H9 (cell line): ENCODE data around the gene SCN3A. TPM values are rescaled to one million over a fixed set of nuclear protein-coding genes. Genes with fewer than 3 reads are reported as not detected.
A peak's percentile ranks its signal among the peaks of the same experiment; 100 is the strongest.

ENCODE experiments used
- DNase-seq: peaks from one replicate; pipeline ENCODE4 v3.0.0-alpha.2; 2017
- H2AFZ ChIP-seq: one replicate; pipeline ENCODE4 v1.6.1; 2013; ENCODE audit warnings: mild to moderate bottlenecking, low read length, control low read depth, moderate library complexity
- H2AK5ac ChIP-seq: 2 replicates; pipeline ENCODE4 v1.6.1; 2013; ENCODE audit warnings: low read length, control low read depth, mixed read lengths; ENCODE audit not compliant: insufficient read length
- H2BK120ac ChIP-seq: one replicate; pipeline ENCODE4 v1.6.1; 2013; ENCODE audit warnings: low read depth, mild to moderate bottlenecking, low read length, control low read depth, inconsistent platforms; ENCODE audit not compliant: poor library complexity, severe bottlenecking
- H2BK12ac ChIP-seq: 2 replicates; pipeline ENCODE4 v1.6.1; 2013; ENCODE audit warnings: low read length, control low read depth, mixed read lengths, low read depth; ENCODE audit not compliant: insufficient read length
- H2BK15ac ChIP-seq: 2 replicates; pipeline ENCODE4 v1.6.1; 2013; ENCODE audit warnings: low read depth, low read length, control low read depth
- H2BK20ac ChIP-seq: one replicate; pipeline ENCODE4 v1.6.1; 2013; ENCODE audit warnings: low read depth, mild to moderate bottlenecking, low read length, control low read depth, inconsistent platforms; ENCODE audit not compliant: poor library complexity, severe bottlenecking
- H2BK5ac ChIP-seq: 2 replicates; pipeline ENCODE4 v1.6.1; 2013; ENCODE audit warnings: low read length, control low read depth, mixed read lengths; ENCODE audit not compliant: insufficient read length
- H3K14ac ChIP-seq: 2 replicates; pipeline ENCODE4 v1.6.1; 2013; ENCODE audit warnings: low read length, control low read depth; ENCODE audit not compliant: insufficient read depth
- H3K18ac ChIP-seq: 2 replicates; pipeline ENCODE4 v1.6.1; 2013; ENCODE audit warnings: low read depth, mild to moderate bottlenecking, mixed read lengths, low read length, control low read depth; ENCODE audit not compliant: insufficient read length
- H3K23ac ChIP-seq: 2 replicates; pipeline ENCODE4 v1.6.1; 2013; ENCODE audit warnings: low read length, control low read depth, mixed read lengths, low read depth; ENCODE audit not compliant: insufficient read length
- H3K23me2 ChIP-seq: 2 replicates; pipeline ENCODE4 v1.6.1; 2013; ENCODE audit warnings: low read depth, mild to moderate bottlenecking, mixed read lengths, low read length, control low read depth; ENCODE audit not compliant: insufficient read length, poor library complexity, severe bottlenecking
- H3K27ac ChIP-seq: 2 replicates; pipeline ENCODE4 v1.5.1; 2013; ENCODE audit warnings: low read length, control low read depth, mixed read lengths, low read depth; ENCODE audit not compliant: insufficient read length
- H3K27me3 ChIP-seq: 2 replicates; pipeline ENCODE4 v1.6.1; 2013; ENCODE audit warnings: low read length, control low read depth, inconsistent platforms; ENCODE audit not compliant: insufficient read depth
- H3K4ac ChIP-seq: 2 replicates; pipeline ENCODE4 v1.6.1; 2013; ENCODE audit warnings: low read depth, mild to moderate bottlenecking, control low read depth, inconsistent platforms, low read length, moderate library complexity
- H3K4me1 ChIP-seq: 2 replicates; pipeline ENCODE4 v1.6.1; 2013; ENCODE audit warnings: low read length, control low read depth, inconsistent platforms; ENCODE audit not compliant: insufficient read depth
- H3K4me2 ChIP-seq: 2 replicates; pipeline ENCODE4 v1.6.1; 2013; ENCODE audit warnings: low read length, control low read depth, mixed read lengths; ENCODE audit not compliant: insufficient read length, insufficient read depth
- H3K56ac ChIP-seq: 2 replicates; pipeline ENCODE4 v1.6.1; 2013; ENCODE audit warnings: low read depth, mild to moderate bottlenecking, mixed read lengths, low read length, control low read depth; ENCODE audit not compliant: insufficient read length
- H3K79me1 ChIP-seq: 2 replicates; pipeline ENCODE4 v1.6.1; 2013; ENCODE audit warnings: low read depth, mild to moderate bottlenecking, moderate library complexity, low read length, control low read depth, inconsistent platforms; ENCODE audit not compliant: insufficient read depth, poor library complexity, severe bottlenecking
- H3K79me2 ChIP-seq: 2 replicates; pipeline ENCODE4 v1.6.1; 2013; ENCODE audit warnings: low read length, control low read depth, inconsistent platforms; ENCODE audit not compliant: insufficient read depth
- H3K9ac ChIP-seq: 2 replicates; pipeline ENCODE4 v1.6.1; 2013; ENCODE audit warnings: low read length, control low read depth, mixed read lengths; ENCODE audit not compliant: insufficient read length; ENCODE audit errors: extremely low read depth
- H3K9me3 ChIP-seq: one replicate; pipeline ENCODE4 v1.6.1; 2013; ENCODE audit warnings: low read depth, low read length, inconsistent platforms; ENCODE audit not compliant: control insufficient read depth
- H3T11ph ChIP-seq: one replicate; pipeline ENCODE4 v1.6.1; 2013; ENCODE audit warnings: mild to moderate bottlenecking, low read length, control low read depth, inconsistent platforms
- H4K20me1 ChIP-seq: one replicate; pipeline ENCODE4 v1.6.1; 2013; ENCODE audit not compliant: control insufficient read depth, insufficient read length, insufficient read depth
- H4K5ac ChIP-seq: 2 replicates; pipeline ENCODE4 v1.6.1; 2013; ENCODE audit warnings: low read depth, mild to moderate bottlenecking, mixed read lengths, low read length, control low read depth; ENCODE audit not compliant: insufficient read length
- H4K8ac ChIP-seq: replicated peaks from 2 replicates; pipeline ENCODE4 v1.6.1; 2013; ENCODE audit warnings: low read length, control low read depth, mixed read lengths, low read depth; ENCODE audit not compliant: insufficient read length
- H4K91ac ChIP-seq: 2 replicates; pipeline ENCODE4 v1.6.1; 2013; ENCODE audit warnings: low read depth, mild to moderate bottlenecking, moderate library complexity, mixed read lengths, low read length, control low read depth; ENCODE audit not compliant: insufficient read length
- H3K27ac Mint-ChIP-seq, 3 experiments: 2 replicates in 2 of 3; 3 replicates in 1 of 3; pipeline ENCODE4 v1.8.0; 2020 to 2021; ENCODE audit warnings: mixed read lengths in 3 of 3, mild to moderate bottlenecking in 1 of 3, moderate library complexity in 1 of 3
- H3K27me3 Mint-ChIP-seq: 2 replicates; pipeline ENCODE4 v1.8.0; 2021; ENCODE audit warnings: low read depth, mild to moderate bottlenecking, moderate library complexity, mixed read lengths
- H3K36me3 Mint-ChIP-seq, 3 experiments: 2 replicates in 2 of 3; 3 replicates in 1 of 3; pipeline ENCODE4 v1.8.0; 2020 to 2021; ENCODE audit warnings: low read depth in 3 of 3, mixed read lengths in 3 of 3; ENCODE audit not compliant: insufficient read depth in 1 of 3
- H3K4me1 Mint-ChIP-seq, 2 experiments: 2 replicates each; pipeline ENCODE4 v1.8.0; 2020; ENCODE audit warnings: mixed read lengths in 2 of 2
- H3K4me3 Mint-ChIP-seq, 2 experiments: 2 replicates in 1 of 2; 3 replicates in 1 of 2; pipeline ENCODE4 v1.8.0; 2020 to 2021; ENCODE audit warnings: mild to moderate bottlenecking in 2 of 2, mixed read lengths in 2 of 2, moderate library complexity in 1 of 2
- H3K9me3 Mint-ChIP-seq, 2 experiments: 2 replicates in 1 of 2; 3 replicates in 1 of 2; pipeline ENCODE4 v1.8.0; 2020; ENCODE audit warnings: mild to moderate bottlenecking in 2 of 2, mixed read lengths in 2 of 2, moderate library complexity in 1 of 2
- CTCF ChIP-seq: fragments of 200-600 bp; sonication (generic); conservative IDR thresholded peaks from 3 replicates; pipeline ENCODE4 v1.8.0; 2021; ENCODE audit warnings: antibody characterized with exemption, mild to moderate bottlenecking
- WGBS: extraction: QIAGEN DNeasy Blood & Tissue Kit; methylation state at CpG from one replicate; pipeline ENCODE4 v1.1.7; 2013; ENCODE audit warnings: missing lambda C conversion rate, low lambda C conversion rate, mixed read lengths; ENCODE audit not compliant: insufficient read length; ENCODE audit errors: extremely low coverage; 5-methylcytosine and 5-hydroxymethylcytosine counted together
- total RNA-seq: library from RNA; stranded (reverse); gene quantifications from 2 replicates; pipeline ENCODE4 v1.2.1, GENCODE V29; 2021

Gene SCN3A
- total RNA-seq, 1 experiment from 2014 or later = not detected

GRCh38 chr2:165058476-165059265 is 145.2 kb downstream of the SCN3A start:
- Histone ChIP-seq H4K5ac (no peak overlapping the region), H2AFZ (peak overlapping the region; percentile 2), H2BK20ac (no peak overlapping the region), H3K56ac (no peak overlapping the region), H2AK5ac (no peak overlapping the region), H2BK15ac (no peak overlapping the region), H2BK120ac (no peak overlapping the region), H4K8ac (no peak overlapping the region), H3K23ac (no peak overlapping the region), H3K79me2 (no peaks in the 10 kb centered on the region), H4K20me1 (no peaks in the 10 kb centered on the region), H3K27me3 (no peaks in the 10 kb centered on the region), H3K79me1 (no peaks in the 10 kb centered on the region), H3K4me1 (no peaks in the 10 kb centered on the region), H3K9ac (no peak overlapping the region), H2BK5ac (no peak overlapping the region), H3K23me2 (no peaks in the 10 kb centered on the region), H3T11ph (no peak overlapping the region), H2BK12ac (no peak overlapping the region), H3K4me2 (no peak overlapping the region), H4K91ac (no peak overlapping the region), H3K4ac (no peak overlapping the region), H3K27ac (no peak overlapping the region), H3K14ac (no peak overlapping the region), H3K9me3 (no peaks in the 10 kb centered on the region), H3K18ac (no peak overlapping the region)
- Mint-ChIP-seq H3K27me3 (no peaks in the 10 kb centered on the region), H3K4me3 (no peak overlapping the region), H3K9me3 (no peaks in the 10 kb centered on the region), H3K4me1 (no peaks in the 10 kb centered on the region), H3K36me3 (no peaks in the 10 kb centered on the region), H3K27ac (no peak overlapping the region)
- no peak for TF ChIP-seq CTCF
- WGBS = no CpG with 5 or more reads among the region's 2 CpGs
- DNase-seq = no peak
